Measurements from ENCODE around the gene CHST3. TPM values are rescaled to one million over a fixed set of nuclear protein-coding genes. Genes with fewer than 3 reads are reported as not detected.

Gene CHST3
- polyA plus RNA-seq, 1 experiment, result 20.9 TPM

- ChIA-PET CTCF (interaction anchor here (0.6 to 1.4 kb wide), 5 partner anchors 8 to 269 kb away, joined by 3 to 4 read pairs (median 3); no protein-coding TSS in a partner anchor), POLR2A (no interaction called here)
- no peak for TF ChIP-seq CTCF (IDR thresholded peaks at IDR 0.05; ENCODE audit: insufficient read depth, low read depth, low read length)
- Histone ChIP-seq H3K36me3 (ENCODE audit: control insufficient read depth, insufficient read depth, low read length) (no peaks in the 10 kb centered on the region), H3K4me3 (ENCODE audit: low read depth, low read length) (no peak overlapping the region), H3K27me3 (ENCODE audit: control insufficient read depth, insufficient read depth, low read length) (peaks cover 11% of the 10 kb centered on the region)
- no peak for DNase-seq (ENCODE audit: low read depth)
Observed at GRCh38 chr10:72056932-72057751, 92.9 kb downstream of the CHST3 start.

GRCh38 chr10:72058347-72058898 lies 94.2 kb downstream of the CHST3 start:
- TF ChIP-seq CTCF (IDR thresholded peaks at IDR 0.05; ENCODE audit: insufficient read depth, low read depth, low read length), result no peak
- H3K36me3 ChIP-seq (ENCODE audit: control insufficient read depth, insufficient read depth, low read length), result no peaks in the 10 kb centered on the region
- ChIA-PET CTCF (interaction anchor here (0.9 to 1.8 kb wide), 6 partner anchors 9 to 162 kb away, joined by 3 to 17 read pairs (median 3); no protein-coding TSS in a partner anchor), POLR2A (no interaction called here)
- peaks cover 10% of the 10 kb centered on the region for H3K27me3 ChIP-seq (ENCODE audit: control insufficient read depth, insufficient read depth, low read length)
- H3K4me3 ChIP-seq (ENCODE audit: low read depth, low read length), result no peak overlapping the region
- no peak for DNase-seq (ENCODE audit: low read depth)

GRCh38 chr10:72058989-72059842 lies 95.0 kb downstream of the CHST3 start:
- no peaks in the 10 kb centered on the region for H3K36me3 ChIP-seq (ENCODE audit: control insufficient read depth, insufficient read depth, low read length)
- no peak for TF ChIP-seq CTCF (IDR thresholded peaks at IDR 0.05; ENCODE audit: insufficient read depth, low read depth, low read length)
- ChIA-PET CTCF (interaction anchor here (0.9 to 2.0 kb wide), 7 partner anchors 10 to 163 kb away, joined by 3 to 17 read pairs (median 3); partner anchors contain the start of gene CHST3), POLR2A (no interaction called here)
- H3K27me3 ChIP-seq (ENCODE audit: control insufficient read depth, insufficient read depth, low read length), result peaks cover 8% of the 10 kb centered on the region
- H3K4me3 ChIP-seq (ENCODE audit: low read depth, low read length), result no peak overlapping the region
- DNase-seq (ENCODE audit: low read depth), result no peak

GRCh38 chr10:72059843-72060822 lies 95.9 kb downstream of the CHST3 start:
- POLR2A ChIA-PET, result no interaction called here

More at GRCh38 chr10:72059843-72060822, 95.9 kb downstream of the CHST3 start:
- Histone ChIP-seq H3K36me3 (ENCODE audit: control insufficient read depth, insufficient read depth, low read length) (no peaks in the 10 kb centered on the region), H3K27me3 (ENCODE audit: control insufficient read depth, insufficient read depth, low read length) (peaks cover 7% of the 10 kb centered on the region), H3K4me3 (ENCODE audit: low read depth, low read length) (no peak overlapping the region)
- CTCF ChIA-PET, result interaction anchor here (0.9 to 3.7 kb wide), 8 partner anchors 11 to 164 kb away, joined by 3 to 17 read pairs (median 3); partner anchors contain the start of gene CHST3
- DNase-seq (ENCODE audit: low read depth), result no peak
- TF ChIP-seq CTCF (IDR thresholded peaks at IDR 0.05; ENCODE audit: insufficient read depth, low read depth, low read length), result no peak
